Measurements from ENCODE around the gene BRAT1.

DNA sequence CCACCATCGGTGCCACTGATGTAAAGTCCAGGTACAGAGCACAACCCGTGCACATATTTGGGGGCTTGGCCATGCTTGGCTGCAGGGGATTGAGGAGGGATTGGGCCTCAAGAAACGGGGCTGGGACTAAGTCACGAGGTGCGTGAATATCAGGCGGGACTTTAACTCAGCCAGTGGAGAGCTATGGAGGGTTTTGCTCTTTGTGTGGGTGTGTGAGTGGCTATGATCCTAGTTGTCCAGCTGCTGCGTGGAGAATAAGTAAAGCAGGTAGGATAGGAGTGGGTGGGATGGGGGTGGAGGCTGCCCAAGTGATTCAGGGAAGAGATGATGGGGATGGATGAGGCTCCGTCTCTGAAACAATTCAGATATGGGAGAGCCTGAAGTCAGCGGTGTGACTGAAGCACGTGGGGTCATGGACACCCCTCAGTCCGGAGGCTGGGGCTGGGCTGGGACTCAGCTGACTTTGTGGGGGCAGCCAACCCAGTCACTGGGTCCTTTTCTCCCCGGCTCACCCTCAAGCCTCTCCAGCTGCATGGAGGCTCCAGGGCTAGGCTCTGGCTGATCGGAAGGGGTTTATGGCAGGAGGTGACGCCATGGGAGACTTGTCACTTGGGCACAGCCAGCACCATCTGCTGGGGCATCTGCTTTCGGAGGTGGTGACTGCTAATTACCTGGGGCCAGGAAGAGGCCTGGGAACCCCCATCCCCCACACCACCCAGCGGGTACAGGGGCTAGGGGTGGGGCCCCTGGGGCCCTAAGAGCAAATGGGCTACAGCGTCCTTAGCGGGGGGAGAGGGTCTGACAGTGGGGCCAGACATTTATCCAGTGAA is 37.4 kb downstream of the BRAT1 start:
- TF ChIP-seq, protein P1, sequence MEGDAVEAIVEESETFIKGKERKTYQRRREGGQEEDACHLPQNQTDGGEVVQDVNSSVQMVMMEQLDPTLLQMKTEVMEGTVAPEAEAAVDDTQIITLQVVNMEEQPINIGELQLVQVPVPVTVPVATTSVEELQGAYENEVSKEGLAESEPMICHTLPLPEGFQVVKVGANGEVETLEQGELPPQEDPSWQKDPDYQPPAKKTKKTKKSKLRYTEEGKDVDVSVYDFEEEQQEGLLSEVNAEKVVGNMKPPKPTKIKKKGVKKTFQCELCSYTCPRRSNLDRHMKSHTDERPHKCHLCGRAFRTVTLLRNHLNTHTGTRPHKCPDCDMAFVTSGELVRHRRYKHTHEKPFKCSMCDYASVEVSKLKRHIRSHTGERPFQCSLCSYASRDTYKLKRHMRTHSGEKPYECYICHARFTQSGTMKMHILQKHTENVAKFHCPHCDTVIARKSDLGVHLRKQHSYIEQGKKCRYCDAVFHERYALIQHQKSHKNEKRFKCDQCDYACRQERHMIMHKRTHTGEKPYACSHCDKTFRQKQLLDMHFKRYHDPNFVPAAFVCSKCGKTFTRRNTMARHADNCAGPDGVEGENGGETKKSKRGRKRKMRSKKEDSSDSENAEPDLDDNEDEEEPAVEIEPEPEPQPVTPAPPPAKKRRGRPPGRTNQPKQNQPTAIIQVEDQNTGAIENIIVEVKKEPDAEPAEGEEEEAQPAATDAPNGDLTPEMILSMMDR (conservative IDR thresholded peaks at IDR 0.05) = no peak
- no peak for TF ChIP-seq ZFX (IDR thresholded peaks at IDR 0.05)
